ENCODE results near the gene PHAF1. TPM values are rescaled to one million over a fixed set of nuclear protein-coding genes. Genes with fewer than 3 reads are reported as not detected.
A peak's percentile ranks its signal among the peaks of the same experiment; 100 is the strongest.

PHAF1 gene
- total RNA-seq, 1 donor from 2014 or later: 16.1 TPM

- DNase-seq (ENCODE audit: low spot score): no peak
Measured at GRCh38 chr16:67162506-67163163, 52.9 kb downstream of the PHAF1 start.

- DNase-seq (ENCODE audit: low spot score): no peak
Measured at GRCh38 chr16:67163164-67163998, 53.6 kb downstream of the PHAF1 start.

GRCh38 chr16:67163999-67164558 lies 54.3 kb downstream of the PHAF1 start:
- DNase-seq (ENCODE audit: low spot score): no peak

- DNase-seq (ENCODE audit: low spot score): no peak
Measured at GRCh38 chr16:67164599-67165061, 54.9 kb downstream of the PHAF1 start, which contains the start of gene HSF4. HSF4 (plus strand) TSS chr16:67164745; CDS start chr16:67164812, 67 bp downstream.

GRCh38 chr16:67165121-67166078 lies 55.7 kb downstream of the PHAF1 start:
- DNase-seq (ENCODE audit: low spot score): no peak

- no peak for DNase-seq (ENCODE audit: low spot score)
Measured at GRCh38 chr16:67166110-67166547, 56.4 kb downstream of the PHAF1 start.

- no peak for DNase-seq (ENCODE audit: low spot score)
Measured at GRCh38 chr16:67166598-67167168, 56.9 kb downstream of the PHAF1 start.

- DNase-seq (ENCODE audit: low spot score): no peak
Measured at GRCh38 chr16:67167588-67167987, 57.8 kb downstream of the PHAF1 start.

GRCh38 chr16:67169011-67169451 lies 59.3 kb downstream of the PHAF1 start:
- DNase-seq (ENCODE audit: low spot score): no peak

- no peak for DNase-seq (ENCODE audit: low spot score)
Measured at GRCh38 chr16:67169642-67170167, 60.0 kb downstream of the PHAF1 start.

GRCh38 chr16:67170168-67170948 lies 60.6 kb downstream of the PHAF1 start, which contains the start of gene NOL3:
NOL3 (plus strand) TSS chr16:67170538.
- DNase-seq (ENCODE audit: low spot score): no peak

- no peak for DNase-seq (ENCODE audit: low spot score)
Measured at GRCh38 chr16:67170949-67171649, 61.4 kb downstream of the PHAF1 start.

GRCh38 chr16:67173323-67173722 lies 63.6 kb downstream of the PHAF1 start:
- DNase-seq (ENCODE audit: low spot score): no peak

GRCh38 chr16:67173808-67174705 lies 64.3 kb downstream of the PHAF1 start:
- DNase-seq (ENCODE audit: low spot score): peak; percentile 96

GRCh38 chr16:67174706-67175231 lies 65.0 kb downstream of the PHAF1 start:
- no peak for DNase-seq (ENCODE audit: low spot score)

GRCh38 chr16:67176662-67177061 lies 66.9 kb downstream of the PHAF1 start:
- no peak for DNase-seq (ENCODE audit: low spot score)
